H1 (cell line): ENCODE measurements around the gene SMIM38. TPM values are rescaled to one million over a fixed set of nuclear protein-coding genes. Genes with fewer than 3 reads are reported as not detected.

Experiments used
- CTCF ChIA-PET: fragments of 300-600 bp; sonication (Branson Sonifier 250); formaldehyde crosslinking; loops from one replicate; lab custom pipeline; 2021; ENCODE audit not compliant: partially characterized antibody; lab: Charles Lee
- POLR2A ChIA-PET: fragments of 300-600 bp; sonication (Branson Sonifier 250); formaldehyde crosslinking; loops from one replicate; lab custom pipeline; 2021; ENCODE audit warnings: inconsistent platforms; ENCODE audit not compliant: partially characterized antibody; lab: Charles Lee
- DNase-seq, 2 experiments: peaks; one replicate each; pipeline versions ENCODE4 v3.0.0 to v3.0.0-alpha.2; 2010 to 2022; ENCODE audit warnings: low spot score in 2 of 2, low read depth in 1 of 2, mixed read lengths in 1 of 2
- FAIRE-seq: peaks from 2 replicates; lab custom pipeline; 2011; peaks lifted over from hg19 to GRCh38; lab: Jason Lieb, UNC
- H2AFZ ChIP-seq: 2 replicates; pipeline ENCODE4 v1.8.1; 2012; ENCODE audit warnings: low read length, inconsistent platforms
- H2AK5ac ChIP-seq: 2 replicates; pipeline ENCODE4 v1.6.1; 2013; ENCODE audit warnings: low read depth, low read length
- H2BK120ac ChIP-seq: replicated peaks from 2 replicates; pipeline ENCODE3; 2013; ENCODE audit warnings: low read depth, low read length, inconsistent platforms
- H2BK12ac ChIP-seq: 2 replicates; pipeline ENCODE4 v1.6.1; 2013; ENCODE audit warnings: low read depth, low read length
- H2BK15ac ChIP-seq: 2 replicates; pipeline ENCODE4 v1.6.1; 2013; ENCODE audit warnings: low read length
- H2BK20ac ChIP-seq: 2 replicates; pipeline ENCODE4 v1.6.1; 2013; ENCODE audit warnings: low read length
- H2BK5ac ChIP-seq: 2 replicates; pipeline ENCODE4 v1.6.1; 2013; ENCODE audit warnings: low read depth, low read length
- H3K14ac ChIP-seq: 2 replicates; pipeline ENCODE4 v1.6.1; 2013; ENCODE audit warnings: inconsistent platforms; ENCODE audit not compliant: insufficient read length
- H3K18ac ChIP-seq: 2 replicates; pipeline ENCODE4 v1.6.1; 2013; ENCODE audit warnings: low read length; ENCODE audit errors: extremely low read depth
- H3K23ac ChIP-seq: 2 replicates; pipeline ENCODE4 v1.6.1; 2013; ENCODE audit warnings: inconsistent platforms; ENCODE audit not compliant: insufficient read length
- H3K23me2 ChIP-seq: 2 replicates; pipeline ENCODE4 v1.6.1; 2013; ENCODE audit warnings: low read depth, low read length
- H3K27ac ChIP-seq: 2 replicates; pipeline ENCODE4 v1.6.1; 2011; ENCODE audit warnings: low read depth, low read length, inconsistent platforms
- H3K27me3 ChIP-seq, 4 experiments: replicated peaks in 1 of 4; 1 replicate in 1 of 4; 2 replicates in 3 of 4; pipeline versions ENCODE4 v1.6.1 to v1.8.1; 2011 to 2013; ENCODE audit warnings: low read length in 3 of 4, mild to moderate bottlenecking in 3 of 4, inconsistent platforms in 2 of 4, mixed read lengths in 2 of 4, moderate library complexity in 1 of 4; ENCODE audit not compliant: control insufficient read depth in 3 of 4, insufficient read depth in 3 of 4; ENCODE audit errors: extremely low read depth in 1 of 4
- H3K36me3 ChIP-seq, 4 experiments: 2 replicates each; pipeline versions ENCODE4 v1.6.1 to v1.8.1; 2011 to 2013; ENCODE audit warnings: mild to moderate bottlenecking in 4 of 4, low read length in 3 of 4, moderate library complexity in 2 of 4, control low read depth in 1 of 4, inconsistent platforms in 1 of 4; ENCODE audit not compliant: insufficient read depth in 4 of 4, control insufficient read depth in 2 of 4
- H3K4ac ChIP-seq: replicated peaks from 2 replicates; pipeline ENCODE3; 2013; ENCODE audit warnings: low read length, low read depth, mixed read lengths, inconsistent platforms; ENCODE audit not compliant: insufficient read length
- H3K4me1 ChIP-seq, 4 experiments: replicated peaks in 1 of 4; 1 replicate in 1 of 4; 2 replicates in 3 of 4; pipeline versions ENCODE4 v1.6.1 to v1.8.1; 2011 to 2013; ENCODE audit warnings: low read length in 3 of 4, inconsistent platforms in 2 of 4, mixed read lengths in 1 of 4; ENCODE audit not compliant: insufficient read depth in 4 of 4, control insufficient read depth in 3 of 4
- H3K4me2 ChIP-seq, 2 experiments: 2 replicates each; pipeline versions ENCODE4 v1.6.1 to v1.8.1; 2011 to 2013; ENCODE audit warnings: low read depth in 2 of 2, low read length in 2 of 2, control low read depth in 1 of 2, inconsistent platforms in 1 of 2, mild to moderate bottlenecking in 1 of 2; ENCODE audit not compliant: insufficient read depth in 1 of 2
- H3K4me3 ChIP-seq, 4 experiments: fragments of 200-600, 300-600 bp in 1 of 4; sonication (generic), shearing (Covaris generic), sonication (Bioruptor Twin) in 1 of 4; 2 replicates each; pipeline versions ENCODE4 v1.5.1 to v1.8.1; 2011 to 2016; ENCODE audit warnings: low read length in 4 of 4, low read depth in 3 of 4, control low read depth in 2 of 4, inconsistent platforms in 2 of 4, mild to moderate bottlenecking in 2 of 4, mixed read lengths in 1 of 4, moderate library complexity in 1 of 4; ENCODE audit not compliant: insufficient read depth in 2 of 4; ENCODE audit errors: extremely low read depth in 1 of 4
- H3K56ac ChIP-seq: replicated peaks from 2 replicates; pipeline ENCODE3; 2013; ENCODE audit warnings: low read depth, mild to moderate bottlenecking, mixed read lengths, low read length, inconsistent platforms; ENCODE audit not compliant: insufficient read length
- H3K79me1 ChIP-seq: 2 replicates; pipeline ENCODE4 v1.6.1; 2013; ENCODE audit warnings: low read depth, low read length, control low read depth
- H3K79me2 ChIP-seq, 2 experiments: 2 replicates each; pipeline versions ENCODE4 v1.6.1 to v1.8.1; 2012 to 2013; ENCODE audit warnings: low read length in 2 of 2, mild to moderate bottlenecking in 2 of 2, inconsistent platforms in 1 of 2; ENCODE audit not compliant: insufficient read depth in 2 of 2, control insufficient read depth in 1 of 2
- H3K9ac ChIP-seq, 4 experiments: replicated peaks in 1 of 4; 1 replicate in 1 of 4; 2 replicates in 3 of 4; pipeline versions ENCODE4 v1.6.1 to v1.8.1; 2011 to 2013; ENCODE audit warnings: low read depth in 3 of 4, low read length in 3 of 4, control low read depth in 2 of 4, mild to moderate bottlenecking in 2 of 4, moderate library complexity in 2 of 4, inconsistent platforms in 1 of 4; ENCODE audit errors: extremely low read depth in 1 of 4
- H3K9me3 ChIP-seq, 2 experiments: 2 replicates each; pipeline versions ENCODE4 v1.6.1 to v1.8.1; 2012 to 2013; ENCODE audit warnings: mild to moderate bottlenecking in 2 of 2, moderate library complexity in 2 of 2, control low read depth in 1 of 2, inconsistent platforms in 1 of 2, low read depth in 1 of 2, low read length in 1 of 2, mixed read lengths in 1 of 2; ENCODE audit not compliant: insufficient read depth in 2 of 2
- H4K20me1 ChIP-seq, 2 experiments: replicated peaks in 1 of 2; 2 replicates each; pipeline versions ENCODE3 to v1.8.1; 2011 to 2013; ENCODE audit warnings: inconsistent platforms in 2 of 2, low read length in 2 of 2, mild to moderate bottlenecking in 1 of 2; ENCODE audit not compliant: insufficient read depth in 2 of 2, control insufficient read depth in 1 of 2
- H4K5ac ChIP-seq: 2 replicates; pipeline ENCODE4 v1.6.1; 2013; ENCODE audit warnings: low read length, low read depth, mixed read lengths, inconsistent platforms; ENCODE audit not compliant: insufficient read length
- H4K8ac ChIP-seq: 2 replicates; pipeline ENCODE4 v1.8.0; 2013; ENCODE audit warnings: mild to moderate bottlenecking, moderate library complexity, low read length, inconsistent platforms; ENCODE audit not compliant: insufficient read depth; ENCODE audit errors: extremely low read depth
- H4K91ac ChIP-seq: replicated peaks from 2 replicates; pipeline ENCODE3; 2013; ENCODE audit warnings: low read length, mixed read lengths, inconsistent platforms; ENCODE audit not compliant: insufficient read length
- CTBP2 ChIP-seq: IDR thresholded peaks from 2 replicates; pipeline ENCODE4 v1.7.0; 2011; ENCODE audit warnings: borderline replicate concordance, mild to moderate bottlenecking, moderate library complexity, mixed read lengths, low read length; ENCODE audit not compliant: insufficient read depth, insufficient read length
- HDAC2 ChIP-seq, 2 experiments: fragments of 300-600 bp in 1 of 2; sonication (generic) in 1 of 2; IDR thresholded peaks; 2 replicates each; pipeline ENCODE4 v1.6.1; 2011 to 2012; ENCODE audit warnings: low read depth in 2 of 2, low read length in 2 of 2, mild to moderate bottlenecking in 2 of 2, moderate library complexity in 2 of 2, borderline replicate concordance in 1 of 2, inconsistent platforms in 1 of 2
- KDM1A ChIP-seq: fragments of 200-600, 300-600 bp; sonication (generic); IDR thresholded peaks from 2 replicates; pipeline ENCODE4 v1.7.1; 2016; ENCODE audit warnings: mild to moderate bottlenecking, low read length, borderline replicate concordance
- POU5F1 ChIP-seq: IDR thresholded peaks from 2 replicates; pipeline ENCODE4 v1.6.1; 2011; ENCODE audit warnings: low read depth, mild to moderate bottlenecking, low read length, moderate library complexity
- YY1 ChIP-seq: IDR thresholded peaks from 2 replicates; pipeline ENCODE4 v1.6.1; 2011; ENCODE audit warnings: low read depth, mild to moderate bottlenecking, low read length
- WGBS, 2 experiments: shearing (Covaris generic) in 1 of 2; methylation state at CpG; one replicate each; pipeline versions ENCODE4 v1.1.6 to v1.1.7; 2013 to 2015; ENCODE audit warnings: low lambda C conversion rate in 2 of 2, mixed read lengths in 2 of 2, inconsistent platforms in 1 of 2, low coverage in 1 of 2, missing lambda C conversion rate in 1 of 2; ENCODE audit not compliant: insufficient replicate concordance in 2 of 2, insufficient coverage in 1 of 2, insufficient read length in 1 of 2; ENCODE audit errors: extremely low coverage in 1 of 2, missing lambda C conversion rate in 1 of 2; 5-methylcytosine and 5-hydroxymethylcytosine counted together
- polyA plus RNA-seq, 7 experiments: library from polyadenylated mRNA; depleted of rRNA in 3 of 7; stranded (reverse) in 5 of 7; unstranded in 2 of 7; fragments of >200 nt in 5 of 7; fragments of 200-250 nt in 2 of 7; gene quantifications; 1 replicate in 5 of 7; 2 replicates in 1 of 7; 4 replicates in 1 of 7; pipeline versions ENCODE4 v1.2.1 to v1.2.3, GENCODE V29; 2011 to 2013; ENCODE audit warnings: missing spikeins in 2 of 7, mixed read lengths in 2 of 7
- total RNA-seq: library from RNA; stranded (reverse); fragmentation: NEBNext Ultra II Directional; extraction: Animal tissue kit (Norgen Biotek cat#: 25700); gene quantifications from 2 replicates; pipeline ENCODE4 v1.2.1, GENCODE V29; 2021

SMIM38 gene
- total and polyA plus RNA-seq, 2 of the 8 experiments (the other 6 are each of a cell fraction or from before 2014, with no cell fraction given) = 0.17 to 0.20 TPM

DNA sequence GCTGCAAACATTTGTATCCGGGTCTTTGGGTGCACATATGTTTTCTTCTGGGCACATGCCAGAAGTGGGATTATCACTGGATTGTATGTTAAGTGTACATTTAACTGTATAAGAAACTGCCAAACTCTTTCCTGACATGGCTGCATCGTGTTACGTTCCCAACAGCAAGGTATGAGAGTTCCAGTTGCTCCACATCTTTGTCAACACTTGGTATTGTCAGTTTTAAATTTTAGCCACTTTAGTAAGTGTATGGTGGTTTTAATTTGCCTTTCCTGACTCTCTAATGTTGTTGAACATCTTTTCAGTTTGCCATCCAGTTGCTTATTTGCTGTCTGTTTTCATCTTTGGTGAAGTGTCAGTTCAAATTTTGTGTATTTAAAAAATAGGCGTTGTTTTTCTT, 22.5 kb upstream of the SMIM38 start:
- H3K23me2 ChIP-seq = no peaks in the 10 kb centered on the region
- H2BK15ac ChIP-seq = no peak overlapping the region
- CTCF ChIA-PET = interaction anchor here (0.8 to 3.3 kb wide), 9 partner anchors 11 to 537 kb away, joined by 3 to 25 read pairs (median 5); partner anchors contain the start of gene SMIM38
- DNase-seq (no peak), FAIRE-seq (no peak)
- no peaks in the 10 kb centered on the region for H3K79me2 ChIP-seq
- H4K5ac ChIP-seq = no peak overlapping the region
- no peak overlapping the region for H3K23ac ChIP-seq
- H3K4me3 ChIP-seq = no peak overlapping the region
- no peak overlapping the region for H2BK12ac ChIP-seq
- WGBS, 2 experiments = 95% methylated on average over 4 of the region's 4 CpGs; no CpG with 5 or more reads in 1 of the 2 experiments
- H3K9ac ChIP-seq = no peak overlapping the region
- H3K9me3 ChIP-seq = peaks cover 11 to 16% of the 10 kb centered on the region in 2 experiments
- no peaks in the 10 kb centered on the region; a peak in 1 of 7 replicates for H3K27me3 ChIP-seq
- no peak overlapping the region for H2AK5ac ChIP-seq
- H2BK120ac ChIP-seq = no peak overlapping the region
- no peak overlapping the region for H2BK20ac ChIP-seq
- H3K4me1 ChIP-seq = peaks cover 0 to 6% (median 2%) of the 10 kb centered on the region in 4 experiments; a peak in 4 of 7 replicates
- H3K79me1 ChIP-seq = no peaks in the 10 kb centered on the region
- no peak overlapping the region for H3K18ac ChIP-seq
- H3K56ac ChIP-seq = no peak overlapping the region
- no peak overlapping the region for H3K4me2 ChIP-seq
- no peak overlapping the region for H3K14ac ChIP-seq
- no peak overlapping the region for H4K91ac ChIP-seq
- H2AFZ ChIP-seq = no peak overlapping the region
- TF ChIP-seq CTBP2 (no peak), KDM1A (peak; percentile 73; the same call in 1 of the 2 replicates), HDAC2 (IDR thresholded peaks at IDR 0.05; ENCODE audit: borderline replicate concordance in 1 of 2, low read depth in 2 of 2, low read length in 2 of 2) (peak in 1 of 2 experiments; percentile 31; a peak in 1 of 4 replicates), YY1 (no peak), POU5F1 (no peak)
- TF ChIP-seq, all 59 proteins: peak for 2
- no peak overlapping the region for H2BK5ac ChIP-seq
- no peaks in the 10 kb centered on the region for H4K20me1 ChIP-seq
- H3K4ac ChIP-seq = no peak overlapping the region
- no peak overlapping the region for H3K27ac ChIP-seq
- POLR2A ChIA-PET = interaction anchor here (3.0 kb wide), 1 partner anchor 12 kb away, joined by 13 read pairs; no protein-coding TSS in a partner anchor
- no peak overlapping the region for H4K8ac ChIP-seq
- H3K36me3 ChIP-seq = no peaks in the 10 kb centered on the region
